Activated gamma-delta T cell (primary cell): ENCODE measurements around the gene PPP1R3G.
"Not testable (repeated sequence)": the region's sequence is repeated elsewhere in the genome, so short reads cannot be mapped to it uniquely, and the experiment has no call there.

Experiments used
- DNase-seq: peaks from one replicate; lab custom pipeline; 2025; lab: John Stamatoyannopoulos, UW
- total RNA-seq, 2 donors: gene quantifications; one replicate each; lab custom pipeline; 2026; lab: John Stamatoyannopoulos, UW

The PPP1R3G gene
- total RNA-seq, result 0 to 0.09 reads per million in 2 donors

GRCh38 chr6:5084781-5085647 lies at the start of gene PPP1R3G:
Gene PPP1R3G, plus strand, starts transcription at chr6:5085341. Its CDS starts 145 bp downstream, at chr6:5085486.
- DNase-seq, result no peak

- no peak for DNase-seq
Measured at GRCh38 chr6:5036269-5036668, 48.9 kb upstream of the PPP1R3G start.

- DNase-seq, result no peak
Measured at GRCh38 chr6:5041955-5042354, 43.2 kb upstream of the PPP1R3G start.

- DNase-seq, result no peak
Measured at GRCh38 chr6:5042436-5042835, 42.7 kb upstream of the PPP1R3G start.

GRCh38 chr6:5044866-5045265 lies 40.3 kb upstream of the PPP1R3G start:
- no peak for DNase-seq

GRCh38 chr6:5045416-5045815 lies 39.7 kb upstream of the PPP1R3G start:
- no peak for DNase-seq

GRCh38 chr6:5046430-5046829 lies 38.7 kb upstream of the PPP1R3G start:
- no peak for DNase-seq

GRCh38 chr6:5050009-5050408 lies 35.1 kb upstream of the PPP1R3G start:
- DNase-seq, result no peak

GRCh38 chr6:5051394-5051793 lies 33.7 kb upstream of the PPP1R3G start:
- DNase-seq, result no peak

GRCh38 chr6:5053038-5053437 lies 32.1 kb upstream of the PPP1R3G start:
- no peak for DNase-seq

- no peak for DNase-seq
Measured at GRCh38 chr6:5053864-5054244, 31.3 kb upstream of the PPP1R3G start.

- no peak for DNase-seq
Measured at GRCh38 chr6:5054245-5054873, 30.8 kb upstream of the PPP1R3G start.

GRCh38 chr6:5055118-5055517 lies 30.0 kb upstream of the PPP1R3G start:
- no peak for DNase-seq

- DNase-seq, result no peak
Measured at GRCh38 chr6:5058254-5058653, 26.9 kb upstream of the PPP1R3G start.

GRCh38 chr6:5059036-5059896 lies 25.9 kb upstream of the PPP1R3G start:
- no peak for DNase-seq

- not testable (repeated sequence) for DNase-seq
Measured at GRCh38 chr6:5060439-5060838, 24.7 kb upstream of the PPP1R3G start.

GRCh38 chr6:5061152-5061551 lies 24.0 kb upstream of the PPP1R3G start:
- DNase-seq, result no peak

- no peak for DNase-seq
Measured at GRCh38 chr6:5063617-5064016, 21.5 kb upstream of the PPP1R3G start.

- no peak for DNase-seq
Measured at GRCh38 chr6:5066456-5067093, 18.6 kb upstream of the PPP1R3G start.

GRCh38 chr6:5067305-5067704 lies 17.8 kb upstream of the PPP1R3G start:
- no peak for DNase-seq

GRCh38 chr6:5068153-5068751 lies 16.9 kb upstream of the PPP1R3G start:
- DNase-seq, result no peak
